ENCODE data around the gene GIMAP4.

- TF ChIP-seq CTCF (IDR thresholded peaks at IDR 0.05; ENCODE audit: extremely low read depth in 1 of 2, insufficient read depth in 1 of 2, low read depth in 1 of 2, low read length in 2 of 2) (no peak), EZH2 (IDR thresholded peaks at IDR 0.05; ENCODE audit: borderline replicate concordance, low read depth, low read length, severe bottlenecking) (no peak), POLR2AphosphoS5 (IDR thresholded peaks at IDR 0.05; ENCODE audit: insufficient read depth, low read depth, low read length) (no peak), JUN (IDR thresholded peaks at IDR 0.05; ENCODE audit: borderline replicate concordance, insufficient read depth, insufficient read length, low read depth) (no peak)
Measured at GRCh38 chr7:150519310-150519709, 47.9 kb upstream of the GIMAP4 start.

All from endothelial cell of umbilical vein (primary cell).